K562 (cell line): ENCODE data around the gene MRPL58. TPM values are rescaled to one million over a fixed set of nuclear protein-coding genes. Genes with fewer than 3 reads are reported as not detected.

ENCODE experiments used
- AFF4 ChIP-seq: sonication (generic); formaldehyde crosslinking; IDR thresholded peaks from 2 replicates; pipeline ENCODE4 v1.8.0; 2023; ENCODE audit warnings: mild to moderate bottlenecking, missing genetic modification reagents
- CCAR2 ChIP-seq: fragments of 200-400 bp; formaldehyde crosslinking; IDR thresholded peaks from 2 replicates; pipeline ENCODE4 v1.6.1; 2017; ENCODE audit warnings: mild to moderate bottlenecking, low read depth, low read length
- FIP1L1 ChIP-seq: fragments of 200-400 bp; formaldehyde crosslinking; IDR thresholded peaks from 2 replicates; pipeline ENCODE4 v1.6.1; 2018; ENCODE audit warnings: mild to moderate bottlenecking, low read depth, low read length; ENCODE audit not compliant: poor library complexity, severe bottlenecking
- HDAC2 ChIP-seq: fragments of 450-650 bp; IDR thresholded peaks from 2 replicates; pipeline ENCODE4 v1.6.1; 2016; ENCODE audit warnings: mild to moderate bottlenecking
- HNRNPL ChIP-seq: fragments of 200-400 bp; formaldehyde crosslinking; IDR thresholded peaks from 2 replicates; pipeline ENCODE4 v1.6.1; 2017; ENCODE audit warnings: low read depth, mild to moderate bottlenecking, low read length
- HOXB6 ChIP-seq: fragments of 250-450 bp; sonication (Bioruptor Pico); IDR thresholded peaks from 2 replicates; pipeline ENCODE4 v1.5.1; 2022; ENCODE audit warnings: mild to moderate bottlenecking, borderline replicate concordance
- KAT8 ChIP-seq: fragments of 450-650 bp; IDR thresholded peaks from 2 replicates; pipeline ENCODE4 v1.6.1; 2016; ENCODE audit warnings: low read depth, mild to moderate bottlenecking
- MCM3 ChIP-seq: fragments of 450-650 bp; IDR thresholded peaks from 2 replicates; pipeline ENCODE4 v1.6.1; 2016
- MEIS2 ChIP-seq: fragments of 450-650 bp; IDR thresholded peaks from 2 replicates; pipeline ENCODE4 v1.6.1; 2014; ENCODE audit warnings: mild to moderate bottlenecking; ENCODE audit not compliant: partially characterized antibody
- MTF1 ChIP-seq: fragments of 250-450 bp; sonication (Bioruptor Pico); IDR thresholded peaks from 2 replicates; pipeline ENCODE4 v1.9.0; 2021; ENCODE audit warnings: moderate library complexity, mild to moderate bottlenecking, inconsistent platforms, borderline replicate concordance
- NCOA4 ChIP-seq: fragments of 450-650 bp; IDR thresholded peaks from 2 replicates; pipeline ENCODE4 v1.6.1; 2018; ENCODE audit warnings: mild to moderate bottlenecking; ENCODE audit not compliant: partially characterized antibody
- NFYB ChIP-seq: IDR thresholded peaks from 2 replicates; pipeline ENCODE4 v1.6.1; 2011; ENCODE audit warnings: mild to moderate bottlenecking, moderate library complexity; ENCODE audit not compliant: insufficient read length; ENCODE audit errors: extremely low read depth
- PRDM10 ChIP-seq: fragments of 450-650 bp; IDR thresholded peaks from 2 replicates; pipeline ENCODE4 v1.6.1; 2018; ENCODE audit not compliant: partially characterized antibody
- RHOXF2B ChIP-seq: fragments of 250-450 bp; sonication (Bioruptor Pico); conservative IDR thresholded peaks from 2 replicates; pipeline ENCODE4 v1.5.1; 2021
- SIN3B ChIP-seq: fragments of 450-650 bp; IDR thresholded peaks from 2 replicates; pipeline ENCODE4 v1.6.1; 2017; ENCODE audit warnings: low read depth, mild to moderate bottlenecking, moderate library complexity
- TAF15 ChIP-seq: fragments of 200-400 bp; formaldehyde crosslinking; IDR thresholded peaks from 2 replicates; pipeline ENCODE4 v1.6.1; 2017; ENCODE audit warnings: mild to moderate bottlenecking, low read depth, low read length, moderate library complexity
- TCF3 ChIP-seq: sonication (generic); formaldehyde crosslinking; IDR thresholded peaks from 2 replicates; pipeline ENCODE4 v1.4.0; 2020; ENCODE audit warnings: mild to moderate bottlenecking, missing genetic modification reagents
- ZNF140 ChIP-seq: fragments of 250-450 bp; sonication (Bioruptor Pico); IDR thresholded peaks from 2 replicates; pipeline ENCODE4 v1.8.0; 2021; ENCODE audit warnings: moderate library complexity, mild to moderate bottlenecking, inconsistent platforms
- ZNF395 ChIP-seq: fragments of 200-800 bp; sonication (Bioruptor generic); IDR thresholded peaks from 2 replicates; pipeline ENCODE4 v1.6.1; 2017; ENCODE audit warnings: missing genetic modification characterization, missing compliant biosample characterization
- ZNF695 ChIP-seq: fragments of 450-650 bp; formaldehyde crosslinking; IDR thresholded peaks from 2 replicates; pipeline ENCODE4 v1.4.0; 2020; ENCODE audit warnings: mild to moderate bottlenecking, moderate library complexity
- polyA plus RNA-seq, 8 experiments: library from polyadenylated mRNA; depleted of rRNA in 4 of 8; stranded (reverse) in 5 of 8; unstranded in 3 of 8; fragments of >200 nt; fragmentation: Nextera tagmentation in 2 of 8; fragmentation: Illumina TruSeq in 1 of 8; extraction: Ambion mirVana in 2 of 8; extraction: Trizol in 1 of 8; gene quantifications; 2 replicates each; pipeline versions ENCODE4 v1.2.1 to v1.2.3, GENCODE V29; 2011 to 2014; ENCODE audit warnings: inconsistent platforms in 1 of 8, missing spikeins in 1 of 8
- total RNA-seq, 7 experiments: library from RNA; depleted of rRNA in 6 of 7; stranded (reverse); fragments of >200 nt in 6 of 7; fragmentation: Illumina TruSeq in 2 of 7; extraction: Trizol in 2 of 7; gene quantifications; 2 replicates each; pipeline versions ENCODE4 v1.2.1 to v1.2.3, GENCODE V29; 2011 to 2021; ENCODE audit warnings: low replicate concordance in 1 of 7

MRPL58 gene
- total and polyA plus RNA-seq, 9 of the 15 experiments (the other 6 are each of a cell fraction or from before 2014, with no cell fraction given): 30.8 to 107 (median 72.4) TPM

- TF ChIP-seq ZNF395 (CRISPR knock-in tag) (0 out of 2 replicates have a peak, but pooled peaks have one; percentile 41), AFF4 (CRISPR knock-in tag) (no peak), TCF3 (no peak), ZNF140 (CRISPR knock-in tag) (no peak), RHOXF2B (CRISPR knock-in tag) (no peak), SIN3B (peak; percentile 1; the same call in 1 of the 2 replicates), HOXB6 (CRISPR knock-in tag) (no peak), MEIS2 (no peak), CCAR2 (no peak), KAT8 (no peak), NCOA4 (no peak), HDAC2 (peak; percentile 68; the same call in 1 of the 2 replicates), MTF1 (no peak), TAF15 (no peak), HNRNPL (no peak), FIP1L1 (no peak), NFYB (no peak), MCM3 (no peak), PRDM10 (peak; percentile 43), ZNF695 (CRISPR knock-in tag) (no peak)
Measured at GRCh38 chr17:74987909-74988711, 24.4 kb upstream of the MRPL58 start (continued).
